ENCODE results near the gene ASNSD1. TPM values are rescaled to one million over a fixed set of nuclear protein-coding genes. Genes with fewer than 3 reads are reported as not detected.

ASNSD1 gene
- polyA plus RNA-seq, 1 of the 3 experiments (the other 2 are of a cell fraction), result 15.5 TPM

- TF ChIP-seq ZBTB33 (IDR thresholded peaks at IDR 0.05; ENCODE audit: borderline replicate concordance, low read depth) (no peak), REST (IDR thresholded peaks at IDR 0.05; ENCODE audit: low read depth, low read length) (no peak), TCF12 (IDR thresholded peaks at IDR 0.05) (no peak), SIN3A (IDR thresholded peaks at IDR 0.05; ENCODE audit: borderline replicate concordance, low read depth, low read length) (no peak), USF2 (IDR thresholded peaks at IDR 0.05; ENCODE audit: borderline replicate concordance, low read depth, low read length) (no peak), POLR2AphosphoS5 (IDR thresholded peaks at IDR 0.05; ENCODE audit: low read depth, low read length) (no peak), TAF1 (IDR thresholded peaks at IDR 0.05; ENCODE audit: borderline replicate concordance, low read depth, low read length) (no peak)
These were observed 33.5 kb upstream of the ASNSD1 start (continued) for GRCh38 chr2:189627789-189628188.

GRCh38 chr2:189628817-189629530 lies 32.3 kb upstream of the ASNSD1 start:
- H3K9me2 ChIP-seq, result no peaks in the 10 kb centered on the region
- no peak overlapping the region for H3K9ac ChIP-seq
- H3K4me2 ChIP-seq, result no peak overlapping the region
- no peak for DNase-seq
- no peaks in the 10 kb centered on the region for H4K20me1 ChIP-seq (ENCODE audit: insufficient read depth)
- H3K27me3 ChIP-seq (ENCODE audit: insufficient read depth), result no peaks in the 10 kb centered on the region
- H3K9me3 ChIP-seq, result no peaks in the 10 kb centered on the region
- POLR2A ChIA-PET, result no interaction called here
- TF ChIP-seq EP300 (IDR thresholded peaks at IDR 0.05; ENCODE audit: borderline replicate concordance in 1 of 2, low read depth in 1 of 2, low read length in 1 of 2), result no peak
- TF ChIP-seq IRF3 (IDR thresholded peaks at IDR 0.05; ENCODE audit: low read depth, low read length), result no peak
- no peak for TF ChIP-seq MEF2A (IDR thresholded peaks at IDR 0.05; ENCODE audit: borderline replicate concordance, low read depth)
- no peak for TF ChIP-seq MXI1 (IDR thresholded peaks at IDR 0.05; ENCODE audit: low read depth, low read length)
- TF ChIP-seq FOXJ3 (CRISPR knock-in tag; IDR thresholded peaks at IDR 0.05), result no peak
- no peak overlapping the region for H3K4me3 ChIP-seq (ENCODE audit: low read depth in 2 of 2, low read length in 1 of 2)
- peak overlapping the region; percentile 12 to 54; a peak in 2 of 4 replicates for H3K27ac ChIP-seq (ENCODE audit: low read depth in 2 of 2, low read length in 1 of 2)
- H3K4me1 ChIP-seq (ENCODE audit: control insufficient read depth in 1 of 2, insufficient read depth in 2 of 2, low read depth in 1 of 2, low read length in 1 of 2), result 0 out of 4 replicates have a peak, but pooled peaks cover 0 to 4% of the 10 kb centered on the region in 2 experiments
- H3F3A ChIP-seq (replicated peaks; ENCODE audit: insufficient read depth), result no peaks in the 10 kb centered on the region
- no peaks in the 10 kb centered on the region for H3K79me2 ChIP-seq (ENCODE audit: insufficient read depth)
- no peaks in the 10 kb centered on the region for H3K36me3 ChIP-seq (replicated peaks in 1 of 2; ENCODE audit: control insufficient read depth in 1 of 2, insufficient read depth in 2 of 2, low read length in 1 of 2)
- CTCF ChIA-PET, result interaction anchor here (1.4 to 3.2 kb wide), 3 partner anchors 9 to 32 kb away, joined by 4 to 12 read pairs (median 6); partner anchors contain the start of gene ASNSD1
- 97% methylated on average over 9 of the region's 9 CpGs for WGBS (ENCODE audit: low lambda C conversion rate)
- H2AFZ ChIP-seq (ENCODE audit: low read depth), result no peak overlapping the region
